ENCODE data around the gene GRK4. TPM values are rescaled to one million over a fixed set of nuclear protein-coding genes. Genes with fewer than 3 reads are reported as not detected.

GRK4 gene
- total RNA-seq, result 37.6 TPM

DNA sequence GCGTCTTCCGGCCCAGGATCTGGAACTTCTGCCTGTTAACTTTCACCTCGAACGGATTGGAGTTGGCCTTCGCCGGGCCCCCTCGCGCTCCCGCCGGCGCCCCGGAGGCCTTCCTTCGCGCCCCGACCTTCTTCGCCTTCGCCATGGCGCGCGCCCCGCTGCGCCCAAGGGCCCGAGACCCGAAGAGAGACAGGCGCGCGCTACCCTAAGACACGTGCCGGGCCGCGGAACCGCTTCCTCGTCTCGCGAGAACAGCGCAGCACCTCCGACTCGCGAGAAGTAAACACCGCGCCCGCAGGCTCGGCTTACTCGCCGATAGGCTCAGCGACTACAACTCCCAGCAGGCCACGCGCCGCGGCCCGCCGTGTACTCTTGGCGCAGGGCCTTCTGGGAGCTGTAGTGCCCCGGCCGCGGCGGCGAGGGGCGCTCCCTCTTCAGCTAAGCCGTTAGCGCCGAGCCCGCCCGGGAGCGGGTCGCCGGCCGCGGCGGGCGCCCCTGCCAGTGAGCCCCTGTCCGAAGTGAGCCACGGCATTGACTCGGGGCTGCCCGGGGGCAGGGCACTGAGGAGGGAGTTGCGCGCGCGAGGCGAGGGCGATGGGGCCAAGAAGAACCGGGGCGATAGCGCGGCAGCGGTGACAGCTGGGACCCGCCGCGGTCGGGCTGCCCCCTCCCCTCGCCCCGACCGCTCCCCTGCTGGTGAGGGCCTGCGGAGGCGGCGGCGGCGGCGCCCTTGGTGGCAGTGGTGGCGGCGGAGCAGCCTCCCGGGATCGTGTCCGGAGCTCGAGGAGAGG is at the start of gene GRK4, which contains the start of gene NOP14:
GRK4 (plus strand) TSS at position 397 of the 791 bp plus-strand sequence. CDS start 500 bp downstream, outside the sequence.
NOP14 (minus strand) TSS at position 232 of the 791 bp plus-strand sequence; CDS start at position 145, 87 bp downstream.

DNA sequence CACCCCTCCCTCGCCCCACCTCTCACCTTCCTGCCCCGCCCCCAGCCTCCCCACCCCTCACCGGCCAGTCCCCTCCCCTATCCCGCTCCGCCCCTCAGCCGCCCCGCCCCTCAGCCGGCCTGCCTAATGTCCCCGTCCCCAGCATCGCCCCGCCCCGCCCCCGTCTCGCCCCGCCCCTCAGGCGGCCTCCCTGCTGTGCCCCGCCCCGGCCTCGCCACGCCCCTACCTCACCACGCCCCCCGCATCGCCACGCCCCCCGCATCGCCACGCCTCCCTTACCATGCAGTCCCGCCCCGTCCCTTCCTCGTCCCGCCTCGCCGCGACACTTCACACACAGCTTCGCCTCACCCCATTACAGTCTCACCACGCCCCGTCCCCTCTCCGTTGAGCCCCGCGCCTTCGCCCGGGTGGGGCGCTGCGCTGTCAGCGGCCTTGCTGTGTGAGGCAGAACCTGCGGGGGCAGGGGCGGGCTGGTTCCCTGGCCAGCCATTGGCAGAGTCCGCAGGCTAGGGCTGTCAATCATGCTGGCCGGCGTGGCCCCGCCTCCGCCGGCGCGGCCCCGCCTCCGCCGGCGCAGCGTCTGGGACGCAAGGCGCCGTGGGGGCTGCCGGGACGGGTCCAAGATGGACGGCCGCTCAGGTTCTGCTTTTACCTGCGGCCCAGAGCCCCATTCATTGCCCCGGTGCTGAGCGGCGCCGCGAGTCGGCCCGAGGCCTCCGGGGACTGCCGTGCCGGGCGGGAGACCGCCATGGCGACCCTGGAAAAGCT is 110.9 kb downstream of the GRK4 start, which contains the start of the genes HTT and HTT-AS:
HTT (plus strand) TSS at position 604 of the 768 bp plus-strand sequence; CDS start at position 749, 145 bp downstream.
HTT-AS (minus strand) TSS at position 461 of the 768 bp plus-strand sequence.

Small RNA genes within 50 kb of the gene (small RNA-seq; reads per million reads assigned to genes)
- not detected for gene RF02134 (ENCODE audit: low replicate concordance)
- not detected for gene RF02135 (ENCODE audit: low replicate concordance)
- gene RNU6-204P (ENCODE audit: low replicate concordance), result not detected

Other genes with a start within 250 kb of the GRK4 start
- 6.9 TPM for gene TNIP2, start 207.2 kb upstream of the GRK4 start, total RNA-seq
- 59.8 TPM for gene SH3BP2, start 170.5 kb upstream of the GRK4 start, total RNA-seq
- 324 TPM for gene ADD1, start 119.7 kb upstream of the GRK4 start, total RNA-seq
- 8.1 TPM for gene NOP14, start 165 bp upstream of the GRK4 start, total RNA-seq
- gene HTT-AS, start 111.0 kb downstream of the GRK4 start, total RNA-seq, result not detected
- gene HTT, start 111.1 kb downstream of the GRK4 start, total RNA-seq, result 210 TPM